Measurements from ENCODE around the gene FLYWCH2. TPM values are rescaled to one million over a fixed set of nuclear protein-coding genes. Genes with fewer than 3 reads are reported as not detected.

FLYWCH2 gene
- total RNA-seq, 1 experiment from 2014 or later: 33.7 TPM

DNA sequence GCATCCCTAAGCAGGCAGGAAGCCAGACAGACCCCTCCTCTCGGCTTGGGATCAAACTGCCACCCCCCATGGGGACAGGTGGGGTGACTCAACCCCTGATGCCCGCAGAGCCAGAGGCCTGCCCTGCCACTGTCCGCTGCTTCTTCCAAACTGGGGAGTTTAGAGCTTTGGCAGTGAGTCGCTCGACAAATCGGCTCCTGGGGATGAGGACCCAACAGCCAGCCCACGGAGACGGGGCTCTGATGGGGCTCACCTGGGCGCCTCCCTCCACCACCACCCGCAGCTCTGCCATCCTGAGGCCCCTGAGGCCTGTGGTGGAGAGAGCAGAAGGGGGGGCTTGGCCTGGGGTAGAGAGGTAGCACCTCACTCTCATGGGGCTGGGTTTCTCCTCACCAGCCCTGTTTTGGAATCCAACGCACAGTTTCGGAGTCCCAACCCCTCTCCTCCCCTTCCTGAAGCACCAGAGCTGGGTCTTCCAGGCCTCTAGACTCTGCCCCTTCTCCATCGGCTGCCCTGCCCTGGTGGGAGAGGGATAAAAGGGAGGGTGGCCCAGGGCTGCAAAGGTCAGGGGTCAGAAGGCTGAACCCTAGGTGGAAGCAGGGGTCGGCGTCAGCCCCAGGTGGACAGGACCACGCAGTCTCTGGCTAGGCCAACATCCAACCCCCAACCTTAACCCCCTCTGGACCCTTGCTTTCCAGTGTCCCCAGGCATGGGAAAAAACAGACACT is 30.8 kb upstream of the FLYWCH2 start:
- TF ChIP-seq, protein P1, sequence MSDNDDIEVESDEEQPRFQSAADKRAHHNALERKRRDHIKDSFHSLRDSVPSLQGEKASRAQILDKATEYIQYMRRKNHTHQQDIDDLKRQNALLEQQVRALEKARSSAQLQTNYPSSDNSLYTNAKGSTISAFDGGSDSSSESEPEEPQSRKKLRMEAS (IDR thresholded peaks at IDR 0.05): no peak
- TF ChIP-seq CBX3 (IDR thresholded peaks at IDR 0.05; ENCODE audit: low read depth) (no peak), REST (IDR thresholded peaks at IDR 0.05; ENCODE audit: low read depth) (no peak), POLR2AphosphoS5 (IDR thresholded peaks at IDR 0.05; ENCODE audit: low read depth, low read length) (no peak), SP1 (IDR thresholded peaks at IDR 0.05; ENCODE audit: low read depth) (no peak)
- POLR2A ChIA-PET: no interaction called here
- CTCF ChIA-PET: no interaction called here

More for the DNA sequence above, 30.8 kb upstream of the FLYWCH2 start:
- no TSS peak for BruUV-seq (replicated peaks)
- Histone ChIP-seq H3K36me3 (ENCODE audit: control insufficient read depth in 1 of 2, insufficient read depth in 2 of 2, low read length in 2 of 2) (peaks cover 0 to 7% of the 10 kb centered on the region in 2 experiments; a peak in 1 of 4 replicates), H3K9ac (ENCODE audit: low read length) (no peak overlapping the region), H2AFZ (ENCODE audit: low read depth, low read length, poor library complexity, severe bottlenecking) (no peak overlapping the region), H3K4me2 (ENCODE audit: low read length) (no peak overlapping the region), H3K9me2 (ENCODE audit: insufficient read depth) (no peaks in the 10 kb centered on the region), H3K79me2 (ENCODE audit: insufficient read depth, low read length) (no peaks in the 10 kb centered on the region; the same call in 1 of the 2 replicates), H3K27ac (ENCODE audit: low read depth, low read length) (no peak overlapping the region), H4K20me1 (ENCODE audit: insufficient read depth) (no peaks in the 10 kb centered on the region), H3K27me3 (ENCODE audit: insufficient read depth, low read length) (no peaks in the 10 kb centered on the region), H3K4me1 (ENCODE audit: control insufficient read depth in 1 of 2, insufficient read depth in 2 of 2, low read length in 2 of 2) (peaks cover 9 to 20% of the 10 kb centered on the region in 2 experiments; a peak in 3 of 4 replicates), H3K9me3 (ENCODE audit: control insufficient read depth in 1 of 2, insufficient read depth in 1 of 2, low read depth in 1 of 2, low read length in 2 of 2) (peaks cover 2 to 6% of the 10 kb centered on the region in 2 experiments; a peak in 2 of 4 replicates), H3K4me3 (replicated peaks in 1 of 2; ENCODE audit: low read depth in 1 of 2, low read length in 2 of 2) (no peak overlapping the region)
- intact Hi-C loops (cut with micrococcal nuclease): no loop called here
- no peak for ATAC-seq
- RAD21 ChIA-PET (ENCODE audit: low non-redundant PET in 1 of 2, low total read pairs in 2 of 2, uncharacterized antibody in 2 of 2, unreplicated experiment in 2 of 2): no interaction called here
- DNase-seq (ENCODE audit: low read depth, low spot score): no peak
